ENCODE data around the gene LIPH.

LIPH gene

DNA sequence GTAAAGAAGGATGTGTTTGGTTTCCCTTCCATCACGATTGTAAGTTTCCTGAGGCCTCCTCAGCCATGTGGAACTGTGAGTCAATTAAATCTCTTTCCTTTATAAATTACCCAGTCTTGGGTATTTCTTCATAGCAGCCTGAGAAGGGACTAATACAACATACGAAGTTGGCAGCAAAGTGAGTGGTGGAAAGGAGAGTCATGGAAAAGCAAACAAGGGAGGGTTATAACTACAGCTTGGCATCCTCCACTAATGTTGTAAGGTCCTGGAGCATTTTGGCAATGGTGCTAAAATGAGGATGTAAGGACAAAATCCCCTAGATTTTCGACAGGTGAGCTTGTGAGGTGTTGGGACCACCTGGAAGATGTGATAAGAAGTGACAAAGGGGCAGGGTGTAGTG, 47.8 kb downstream of the LIPH start:
- H3K9me3 ChIP-seq = no peaks in the 10 kb centered on the region
- no peak for DNase-seq
- no peak for TF ChIP-seq CTCF (IDR thresholded peaks at IDR 0.05)
- no peaks in the 10 kb centered on the region for H3K4me1 ChIP-seq
- peaks cover 0 to 5% (median 0%) of the 10 kb centered on the region in 3 donors for H3K36me3 ChIP-seq
- H3K27me3 ChIP-seq = no peaks in the 10 kb centered on the region
- no peak overlapping the region for H3K27ac ChIP-seq
- no peak overlapping the region for H3K4me3 ChIP-seq
- intact Hi-C loops (cut with DNase I; ENCODE audit: low total_unique reads) = no loop called here

DNA sequence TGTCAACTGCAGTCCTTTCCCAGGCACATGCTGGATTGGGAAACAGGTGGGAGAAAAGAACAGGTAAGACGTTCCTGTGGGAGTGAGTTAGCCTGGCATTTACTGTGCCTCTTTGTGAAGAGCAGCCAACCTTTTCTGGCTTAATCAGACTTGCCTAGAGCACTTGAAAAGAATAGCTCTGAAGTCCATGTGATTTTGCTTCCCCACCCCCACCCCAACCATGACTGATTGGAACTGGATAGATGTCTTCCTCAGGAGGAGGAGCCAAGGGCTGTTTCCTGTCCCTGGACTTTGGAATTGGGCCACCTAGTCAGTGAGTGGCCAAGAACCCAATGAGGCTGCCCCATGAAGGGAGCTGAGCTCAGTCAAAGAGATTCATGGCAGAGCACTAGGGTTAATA, 48.9 kb downstream of the LIPH start:
- no peaks in the 10 kb centered on the region for H3K27me3 ChIP-seq
- no peak overlapping the region for H3K4me3 ChIP-seq
- H3K27ac ChIP-seq = no peak overlapping the region
- TF ChIP-seq CTCF (IDR thresholded peaks at IDR 0.05) = no peak
- H3K4me1 ChIP-seq = no peaks in the 10 kb centered on the region
- no peaks in the 10 kb centered on the region for H3K9me3 ChIP-seq
- H3K36me3 ChIP-seq = peaks cover 0 to 5% (median 0%) of the 10 kb centered on the region in 3 donors
- no peak for DNase-seq
- intact Hi-C loops (cut with DNase I; ENCODE audit: low total_unique reads) = no loop called here

DNA sequence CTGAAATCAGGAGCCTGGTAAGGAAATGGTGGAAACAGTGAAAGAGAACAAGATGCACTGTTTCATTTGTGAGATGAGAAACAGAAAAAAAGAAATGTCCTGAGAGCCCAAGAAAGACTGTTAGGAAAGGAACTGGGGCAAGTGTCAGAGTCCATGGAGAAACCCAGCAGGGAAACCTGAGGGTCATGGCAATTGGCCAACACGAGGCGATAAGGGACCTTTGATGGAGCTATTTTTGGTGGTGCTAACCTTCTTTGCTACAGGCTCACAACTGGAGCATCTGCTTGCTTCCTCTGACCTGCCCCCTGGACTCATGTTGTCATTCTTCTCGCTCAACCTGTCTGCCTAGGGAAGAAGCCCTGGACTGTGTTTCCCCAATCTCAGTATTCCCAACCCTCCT, 49.4 kb downstream of the LIPH start:
- TF ChIP-seq CTCF (IDR thresholded peaks at IDR 0.05) = no peak
- Histone ChIP-seq H3K27ac (no peak overlapping the region), H3K4me1 (peaks cover 0 to 1% (median under 1%) of the 10 kb centered on the region in 4 donors), H3K36me3 (no peaks in the 10 kb centered on the region), H3K27me3 (no peaks in the 10 kb centered on the region), H3K4me3 (no peak overlapping the region), H3K9me3 (no peaks in the 10 kb centered on the region)
- DNase-seq = no peak
- intact Hi-C loops (cut with DNase I; ENCODE audit: low total_unique reads) = no loop called here

DNA sequence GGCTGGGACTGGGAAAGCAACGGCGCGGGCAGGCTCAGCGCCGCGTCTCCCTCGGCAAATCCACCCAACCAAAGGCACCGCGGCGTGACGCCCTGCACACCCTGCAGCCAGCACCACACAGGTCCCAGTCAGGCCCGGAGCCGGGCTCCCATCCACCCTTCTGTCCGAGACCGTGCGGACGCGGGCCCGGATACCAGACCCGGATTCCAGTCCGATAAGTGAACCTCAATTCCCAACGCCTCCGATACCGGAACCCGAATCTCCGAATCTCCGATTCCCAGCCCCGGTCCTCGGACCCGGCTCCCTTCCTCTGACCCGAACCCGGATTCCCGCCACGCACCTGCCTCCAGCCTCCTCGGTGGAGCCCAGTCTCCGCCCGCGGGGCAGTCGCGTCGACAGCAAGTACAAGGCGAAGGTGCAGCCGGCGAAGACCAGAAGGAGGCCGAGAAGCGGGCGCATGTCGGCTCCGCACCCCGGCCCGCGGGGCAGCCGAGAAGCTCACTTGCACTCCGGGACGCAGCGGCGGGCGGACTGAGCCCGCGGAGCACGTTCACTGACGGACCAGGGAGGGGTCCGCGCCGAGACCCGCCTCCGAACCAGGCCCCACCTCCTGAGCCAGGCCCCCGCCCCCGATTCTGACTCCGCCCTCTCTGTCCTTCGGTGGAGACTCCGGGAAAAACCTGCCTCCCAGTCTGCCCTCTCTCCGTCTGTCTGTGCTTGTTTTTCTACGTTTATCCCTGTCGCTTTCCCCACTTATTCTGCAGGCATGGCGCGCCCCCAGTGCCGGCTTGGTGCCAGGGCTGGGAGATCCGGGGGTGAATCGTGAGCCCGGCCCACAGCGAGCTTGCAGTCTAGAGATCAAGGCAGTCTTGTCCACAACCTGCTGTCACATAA, 53.6 kb downstream of the LIPH start, which contains the start of gene TMEM41A:
Gene TMEM41A, minus strand, starts transcription at position 533 of the 894 bp plus-strand sequence. Its CDS starts 74 bp downstream, at position 459.
- Histone ChIP-seq H3K36me3 (peaks cover 23 to 32% (median 32%) of the 10 kb centered on the region in 3 donors), H3K9me3 (no peaks in the 10 kb centered on the region), H3K27ac (peak within 1 kb of the TSS; percentile 78 to 85), H3K4me3 (peak within 1 kb of the TSS; percentile 84 to 88), H3K4me1 (peaks cover 0 to 18% (median 14%) of the 10 kb centered on the region in 4 donors), H3K27me3 (no peaks in the 10 kb centered on the region)
- peak; percentile 92 to 96 for DNase-seq
- intact Hi-C loops (cut with DNase I; ENCODE audit: low total_unique reads) = loop anchor here (10.0 kb wide), 1 partner anchor 86 kb away; the partner anchor contains the start of gene SENP2
- TF ChIP-seq CTCF (IDR thresholded peaks at IDR 0.05) = peak in 1 of 2 experiments; percentile 10

DNA sequence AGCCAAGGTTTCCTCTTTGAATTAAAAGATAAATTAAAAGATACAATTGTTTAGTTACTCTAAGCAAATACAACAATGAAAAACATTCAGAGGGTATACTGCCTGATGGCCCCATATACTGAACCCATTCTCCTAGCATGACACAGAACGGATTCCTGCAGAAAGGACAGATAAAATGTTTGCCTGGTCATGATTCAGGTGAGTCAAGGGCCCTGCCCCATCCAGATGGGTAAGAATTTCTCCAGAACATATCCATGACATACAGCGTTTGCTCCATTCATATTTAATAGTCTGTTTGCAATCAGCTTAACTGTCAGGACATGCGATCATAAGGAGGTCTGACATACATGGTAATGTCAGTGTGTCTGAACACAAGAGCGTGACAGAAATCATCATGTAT, 62.1 kb downstream of the LIPH start:
- no peaks in the 10 kb centered on the region for H3K4me1 ChIP-seq
- peaks cover 25 to 87% (median 66%) of the 10 kb centered on the region in 3 donors for H3K36me3 ChIP-seq
- no peak overlapping the region for H3K4me3 ChIP-seq
- TF ChIP-seq CTCF (IDR thresholded peaks at IDR 0.05) = no peak
- intact Hi-C loops (cut with DNase I; ENCODE audit: low total_unique reads) = loop anchor here (10.0 kb wide), 1 partner anchor 95 kb away; the partner anchor contains the start of gene SENP2
- no peaks in the 10 kb centered on the region for H3K27me3 ChIP-seq
- DNase-seq = no peak
- no peaks in the 10 kb centered on the region for H3K9me3 ChIP-seq
- H3K27ac ChIP-seq = no peak overlapping the region
